Neuronal stem cell (in vitro differentiated cells): ENCODE data around the gene TNIK.

Experiments used
- DNase-seq: peaks from one replicate; pipeline ENCODE4 v3.0.0-alpha.2; 2013; ENCODE audit warnings: low spot score
- H2AFZ ChIP-seq: one replicate; pipeline ENCODE4 v1.6.1; 2013; ENCODE audit warnings: mild to moderate bottlenecking, low read length, inconsistent platforms
- H2AK5ac ChIP-seq: 2 replicates; pipeline ENCODE4 v1.6.1; 2013; ENCODE audit warnings: low read depth, mild to moderate bottlenecking, inconsistent platforms, low read length, moderate library complexity, mixed read lengths
- H2BK120ac ChIP-seq: 2 replicates; pipeline ENCODE4 v1.6.1; 2013; ENCODE audit warnings: low read depth, mild to moderate bottlenecking, inconsistent platforms, low read length, moderate library complexity, mixed read lengths
- H2BK12ac ChIP-seq: one replicate; pipeline ENCODE4 v1.6.1; 2013; ENCODE audit warnings: low read length, inconsistent platforms
- H2BK15ac ChIP-seq: 2 replicates; pipeline ENCODE4 v1.6.1; 2013; ENCODE audit warnings: mild to moderate bottlenecking, low read length, inconsistent platforms, mixed read lengths
- H2BK5ac ChIP-seq: one replicate; pipeline ENCODE4 v1.6.1; 2013; ENCODE audit warnings: inconsistent platforms, mild to moderate bottlenecking, low read length, moderate library complexity
- H3K14ac ChIP-seq: one replicate; pipeline ENCODE4 v1.6.1; 2013; ENCODE audit warnings: low read length, inconsistent platforms
- H3K18ac ChIP-seq: 2 replicates; pipeline ENCODE4 v1.6.1; 2013; ENCODE audit warnings: low read length, inconsistent platforms
- H3K23ac ChIP-seq: 2 replicates; pipeline ENCODE4 v1.6.1; 2013; ENCODE audit warnings: low read depth, mild to moderate bottlenecking, mixed read lengths, low read length, inconsistent platforms; ENCODE audit not compliant: poor library complexity
- H3K27ac ChIP-seq: replicated peaks from 3 replicates; pipeline ENCODE4 v1.5.1; 2013; ENCODE audit warnings: low read length, inconsistent platforms
- H3K27me3 ChIP-seq, 3 experiments: 2 replicates each; pipeline ENCODE4 v1.6.1; 2013; ENCODE audit warnings: low read length in 3 of 3, mild to moderate bottlenecking in 2 of 3, inconsistent platforms in 1 of 3, low read depth in 1 of 3, mixed read lengths in 1 of 3, moderate library complexity in 1 of 3; ENCODE audit not compliant: control insufficient read depth in 3 of 3, insufficient read depth in 3 of 3
- H3K36me3 ChIP-seq, 2 donors: replicated peaks in 1 of 2; 2 replicates each; pipeline ENCODE4 v1.6.1; 2013; ENCODE audit warnings: low read length in 2 of 2; ENCODE audit not compliant: control insufficient read depth in 2 of 2, insufficient read depth in 2 of 2
- H3K4ac ChIP-seq: 2 replicates; pipeline ENCODE4 v1.6.1; 2013; ENCODE audit warnings: inconsistent platforms, mild to moderate bottlenecking, low read length, moderate library complexity
- H3K4me1 ChIP-seq, 2 donors: 1 replicate in 1 of 2; 2 replicates in 1 of 2; pipeline ENCODE4 v1.6.1; 2013; ENCODE audit warnings: low read length in 2 of 2, low read depth in 1 of 2; ENCODE audit not compliant: control insufficient read depth in 2 of 2, insufficient read depth in 1 of 2
- H3K4me2 ChIP-seq: one replicate; pipeline ENCODE4 v1.6.1; 2013; ENCODE audit warnings: mild to moderate bottlenecking, low read length, inconsistent platforms; ENCODE audit not compliant: insufficient read depth, poor library complexity, severe bottlenecking
- H3K4me3 ChIP-seq, 2 donors: 2 replicates each; pipeline ENCODE4 v1.5.1; 2013; ENCODE audit warnings: low read length in 2 of 2, mild to moderate bottlenecking in 2 of 2, inconsistent platforms in 1 of 2, moderate library complexity in 1 of 2
- H3K79me1 ChIP-seq: one replicate; pipeline ENCODE4 v1.6.1; 2013; ENCODE audit warnings: low read depth, mild to moderate bottlenecking, inconsistent platforms, low read length, moderate library complexity
- H3K9ac ChIP-seq: one replicate; pipeline ENCODE4 v1.6.1; 2013; ENCODE audit warnings: mild to moderate bottlenecking, low read depth, low read length, inconsistent platforms; ENCODE audit not compliant: poor library complexity
- H3K9me3 ChIP-seq, 2 donors: replicated peaks in 1 of 2; 2 replicates each; pipeline versions ENCODE3 to v1.6.1; 2013; ENCODE audit warnings: low read length in 2 of 2, mild to moderate bottlenecking in 2 of 2, inconsistent platforms in 1 of 2, low read depth in 1 of 2, mixed read lengths in 1 of 2, moderate library complexity in 1 of 2; ENCODE audit not compliant: control insufficient read depth in 2 of 2, insufficient read depth in 1 of 2
- H4K8ac ChIP-seq: one replicate; pipeline ENCODE4 v1.6.1; 2013; ENCODE audit warnings: low read depth, mild to moderate bottlenecking, inconsistent platforms, low read length, moderate library complexity
- H4K91ac ChIP-seq: one replicate; pipeline ENCODE4 v1.6.1; 2013; ENCODE audit warnings: low read length, low read depth, mild to moderate bottlenecking, inconsistent platforms; ENCODE audit not compliant: poor library complexity
- whole genome bisulfite sequencing, 2 donors: extraction: QIAGEN DNeasy Blood & Tissue Kit; methylation state at CpG; one replicate each; pipeline ENCODE4 v1.1.7; 2013; ENCODE audit warnings: missing lambda C conversion rate in 2 of 2, mixed read lengths in 1 of 2; ENCODE audit not compliant: insufficient read length in 2 of 2, insufficient replicate concordance in 1 of 2; ENCODE audit errors: extremely low coverage in 2 of 2; 5-methylcytosine and 5-hydroxymethylcytosine counted together

Gene TNIK

GRCh38 chr3:171199473-171199829, 260.8 kb downstream of the TNIK start:
- Histone ChIP-seq H3K4me2 (no peak overlapping the region), H3K27ac (no peak overlapping the region), H2AFZ (no peak overlapping the region), H3K23ac (no peak overlapping the region), H3K36me3 (peaks cover 0 to 5% of the 10 kb centered on the region in 2 donors), H3K79me1 (no peaks in the 10 kb centered on the region), H2BK15ac (no peak overlapping the region), H3K14ac (no peak overlapping the region), H3K18ac (no peak overlapping the region), H2BK120ac (no peak overlapping the region), H3K4me3 (no peak overlapping the region), H3K4ac (no peak overlapping the region), H3K27me3 (no peaks in the 10 kb centered on the region), H4K8ac (no peak overlapping the region), H3K9ac (no peak overlapping the region), H2AK5ac (no peak overlapping the region), H3K9me3 (no peaks in the 10 kb centered on the region), H4K91ac (no peak overlapping the region), H2BK5ac (no peak overlapping the region), H2BK12ac (no peak overlapping the region), H3K4me1 (peaks cover 0 to 1% of the 10 kb centered on the region in 2 donors)
- DNase-seq: no peak
- no CpG with 5 or more reads among the region's 3 CpGs for WGBS, 2 donors

DNA sequence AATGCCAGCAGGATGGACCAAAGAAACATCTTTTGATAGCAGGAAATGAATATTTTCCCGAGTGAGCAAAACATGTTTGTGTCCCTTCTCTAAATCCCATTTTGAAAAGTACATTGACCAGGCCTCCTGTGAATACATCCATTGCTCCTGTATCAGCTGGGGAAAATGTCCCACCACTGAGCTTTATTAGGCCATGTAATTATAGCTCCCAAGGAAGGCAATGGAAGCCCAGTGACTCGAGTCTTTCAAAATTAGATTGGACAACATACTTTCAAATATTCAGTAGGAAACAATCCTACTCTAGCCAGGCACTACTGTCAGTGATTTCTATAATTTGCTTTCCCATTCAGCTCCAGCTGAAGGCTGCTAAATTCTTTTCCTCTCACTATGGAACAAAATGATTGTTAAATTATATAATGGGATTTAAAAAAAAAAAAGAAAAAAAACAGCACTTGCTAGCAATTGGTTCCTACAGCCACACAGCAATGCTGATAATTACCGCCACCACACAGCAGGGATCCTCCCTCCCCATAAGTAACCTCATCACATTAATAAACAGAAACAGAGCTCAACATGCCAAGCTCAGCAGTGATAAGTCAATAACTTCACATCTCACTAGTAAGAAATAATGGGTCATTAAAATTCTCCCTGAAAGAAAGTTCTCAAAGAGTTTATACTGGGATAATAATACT, 261.3 kb downstream of the TNIK start:
- Histone ChIP-seq H3K4me2 (no peak overlapping the region), H3K4ac (no peak overlapping the region), H3K18ac (no peak overlapping the region), H3K79me1 (no peaks in the 10 kb centered on the region), H2BK15ac (no peak overlapping the region), H2AFZ (no peak overlapping the region), H3K9me3 (no peaks in the 10 kb centered on the region), H3K27ac (no peak overlapping the region), H2AK5ac (no peak overlapping the region), H3K9ac (no peak overlapping the region), H4K91ac (no peak overlapping the region), H3K36me3 (peaks cover 0 to 5% of the 10 kb centered on the region in 2 donors), H3K23ac (no peak overlapping the region), H4K8ac (no peak overlapping the region), H3K4me1 (peaks cover 0 to 1% of the 10 kb centered on the region in 2 donors), H2BK5ac (no peak overlapping the region), H3K14ac (no peak overlapping the region), H2BK120ac (no peak overlapping the region), H3K27me3 (no peaks in the 10 kb centered on the region), H2BK12ac (no peak overlapping the region), H3K4me3 (no peak overlapping the region)
- WGBS, 2 donors: no CpG with 5 or more reads among the region's 3 CpGs
- no peak for DNase-seq

DNA sequence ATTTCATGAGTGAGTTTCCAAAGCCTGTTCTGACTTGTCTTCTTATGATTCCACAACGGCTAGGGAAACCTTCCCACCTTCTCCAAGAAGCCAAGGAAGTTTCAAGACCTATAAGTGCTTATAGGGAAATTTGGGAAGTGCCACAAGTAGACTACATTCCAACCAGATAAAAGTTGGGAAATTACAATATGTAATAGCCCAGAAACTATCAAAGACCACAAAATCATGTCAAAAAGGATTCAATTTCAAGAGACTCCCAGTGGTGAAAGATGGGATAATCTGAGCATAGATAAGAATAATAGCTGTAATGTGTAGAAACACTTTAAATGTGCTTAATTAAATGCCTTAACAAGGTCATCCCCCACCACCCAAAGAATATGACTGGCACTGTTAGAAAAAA, 264.5 kb downstream of the TNIK start:
- Histone ChIP-seq H3K14ac (no peak overlapping the region), H3K4ac (no peak overlapping the region), H3K23ac (no peak overlapping the region), H2BK120ac (no peak overlapping the region), H2BK5ac (no peak overlapping the region), H3K9ac (no peak overlapping the region), H3K18ac (no peak overlapping the region), H2AK5ac (no peak overlapping the region), H3K9me3 (no peaks in the 10 kb centered on the region), H3K4me2 (no peak overlapping the region), H3K79me1 (no peaks in the 10 kb centered on the region), H4K8ac (no peak overlapping the region), H3K36me3 (peaks cover 0 to 18% of the 10 kb centered on the region in 2 donors), H3K4me3 (no peak overlapping the region), H4K91ac (no peak overlapping the region), H2AFZ (no peak overlapping the region), H3K27me3 (no peaks in the 10 kb centered on the region), H3K4me1 (peaks cover 0 to 1% of the 10 kb centered on the region in 2 donors), H2BK12ac (no peak overlapping the region), H3K27ac (no peak overlapping the region), H2BK15ac (no peak overlapping the region)
- DNase-seq: no peak
- no CpG with 5 or more reads among the region's 1 CpG for WGBS, 2 donors

DNA sequence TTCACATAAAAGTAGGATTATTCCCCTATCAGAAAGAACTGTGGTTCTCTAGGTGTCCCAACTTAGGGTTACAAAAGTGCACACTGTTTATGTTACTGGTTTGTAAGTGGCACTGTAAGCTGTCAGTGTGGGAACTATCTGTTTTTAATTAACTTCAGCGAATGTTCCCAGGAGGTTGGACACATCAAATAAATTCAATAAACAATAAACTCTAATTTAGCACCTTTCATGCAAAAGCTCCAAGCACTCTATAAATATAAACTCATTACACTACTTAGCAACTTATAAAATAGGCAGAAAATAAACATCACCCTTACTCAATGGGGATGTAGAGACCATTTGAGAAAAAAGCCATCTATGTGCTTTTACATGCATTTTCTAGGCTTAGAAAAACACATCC, 265.2 kb downstream of the TNIK start:
- Histone ChIP-seq H3K4ac (no peak overlapping the region), H3K27me3 (no peaks in the 10 kb centered on the region), H2BK5ac (no peak overlapping the region), H3K4me2 (no peak overlapping the region), H2BK12ac (no peak overlapping the region), H3K79me1 (no peaks in the 10 kb centered on the region), H3K18ac (no peak overlapping the region), H3K23ac (no peak overlapping the region), H3K4me1 (peaks cover 0 to 1% of the 10 kb centered on the region in 2 donors), H2AK5ac (no peak overlapping the region), H4K91ac (no peak overlapping the region), H3K4me3 (no peak overlapping the region), H2BK15ac (no peak overlapping the region), H4K8ac (no peak overlapping the region), H3K14ac (no peak overlapping the region), H2BK120ac (no peak overlapping the region), H3K9me3 (no peaks in the 10 kb centered on the region), H3K27ac (no peak overlapping the region), H3K9ac (no peak overlapping the region), H3K36me3 (peaks cover 0 to 24% of the 10 kb centered on the region in 2 donors), H2AFZ (no peak overlapping the region)
- no peak for DNase-seq
- no CpG with 5 or more reads among the region's 1 CpG for WGBS, 2 donors
